ENCODE measurements around the gene COPS3. TPM values are rescaled to one million over a fixed set of nuclear protein-coding genes. Genes with fewer than 3 reads are reported as not detected.

The COPS3 gene
- total and polyA plus RNA-seq, 2 of the 4 experiments (the other 2 are of a cell fraction) = 71.4 to 144 TPM

DNA sequence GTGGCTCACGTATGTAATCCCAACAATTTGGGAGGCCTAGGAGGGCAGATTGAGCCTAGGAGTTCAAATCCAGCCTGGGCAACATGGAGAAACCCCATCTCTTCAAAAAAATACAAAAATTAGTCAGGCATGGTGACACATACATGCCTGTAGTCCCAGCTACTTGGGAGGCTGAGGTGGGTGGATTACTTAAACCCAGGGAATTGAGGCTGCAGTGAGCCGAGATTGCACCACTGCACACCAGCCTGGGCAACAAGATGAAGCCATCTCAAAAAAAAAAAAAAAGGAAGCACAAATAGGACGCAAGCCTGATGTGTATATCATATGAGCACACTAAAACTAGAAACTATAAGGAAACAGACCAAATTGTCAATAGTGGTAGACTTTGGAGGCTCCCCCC is 27.0 kb downstream of the COPS3 start:
- Histone ChIP-seq H3K23ac (ENCODE audit: low read depth, low read length) (no peak overlapping the region), H3K9ac (ENCODE audit: low read depth, low read length) (no peak overlapping the region), H2BK15ac (ENCODE audit: low read depth, low read length) (no peak overlapping the region), H3K9me1 (ENCODE audit: insufficient read depth, low read length) (peaks cover 3% of the 10 kb centered on the region; the same call in 1 of the 2 replicates), H3K9me3 (ENCODE audit: control insufficient read depth, insufficient read depth, low read length) (no peaks in the 10 kb centered on the region), H2BK5ac (ENCODE audit: low read depth, low read length, poor library complexity, severe bottlenecking) (no peak overlapping the region), H2BK120ac (ENCODE audit: low read depth, low read length) (no peak overlapping the region), H3K14ac (replicated peaks; ENCODE audit: low read depth, low read length) (no peak overlapping the region), H3K56ac (ENCODE audit: extremely low read depth, insufficient read depth, low read length) (no peak overlapping the region), H3K4me1 (ENCODE audit: control insufficient read depth, insufficient read depth, low read length) (no peaks in the 10 kb centered on the region), H3K4ac (ENCODE audit: low read depth, low read length) (no peak overlapping the region), H2AFZ (replicated peaks; ENCODE audit: low read length, poor library complexity) (no peak overlapping the region), H3K79me1 (ENCODE audit: low read depth in 1 of 2, low read length in 2 of 2) (peaks cover 3 to 9% of the 10 kb centered on the region in 2 experiments; a peak in 2 of 4 replicates), H4K5ac (ENCODE audit: low read depth, low read length) (no peak overlapping the region), H4K8ac (ENCODE audit: low read depth in 2 of 2, low read length in 2 of 2) (no peak overlapping the region), H2BK20ac (ENCODE audit: low read depth, low read length) (no peak overlapping the region), H2AK9ac (replicated peaks; ENCODE audit: low read depth, low read length, poor library complexity) (no peak overlapping the region), H3K4me3 (ENCODE audit: insufficient read depth, low read depth, low read length) (no peak overlapping the region), H3K27me3 (ENCODE audit: control insufficient read depth, insufficient read depth, low read length) (no peaks in the 10 kb centered on the region), H4K91ac (ENCODE audit: insufficient read depth, low read depth, low read length) (no peak overlapping the region), H3K27ac (ENCODE audit: insufficient read depth, low read length) (no peak overlapping the region), H3K18ac (ENCODE audit: low read depth, low read length) (no peak overlapping the region), H2AK5ac (ENCODE audit: low read depth, low read length) (no peak overlapping the region), H3K4me2 (ENCODE audit: low read depth, low read length) (no peak overlapping the region), H3K36me3 (ENCODE audit: control insufficient read depth, insufficient read depth, low read length) (peaks cover 41% of the 10 kb centered on the region), H4K20me1 (ENCODE audit: insufficient read depth, low read length) (no peaks in the 10 kb centered on the region)
- intact Hi-C loops (cut with micrococcal nuclease) = no loop called here
- ChIA-PET CTCF (no interaction called here), POLR2A (ENCODE audit: unreplicated experiment) (no interaction called here)
- dilution Hi-C loops (cut with HindIII; ENCODE audit: low sequenced_read_pairs, unreplicated experiment) = no loop called here
- ATAC-seq (ENCODE audit: low read depth) (peak; percentile 32; the same call in 1 of the 2 replicates), DNase-seq (peak; percentile 45)
- in situ Hi-C loops (cut with MboI; ENCODE audit: low sequenced_read_pairs) = no loop called here
- no TSS peak for BruUV-seq (replicated peaks)
- WGBS, 2 experiments (ENCODE audit: extremely low coverage in 2 of 2, insufficient read length in 1 of 2) = no CpG with 5 or more reads among the region's 3 CpGs
- no peak for TF ChIP-seq FOS (IDR thresholded peaks at IDR 0.05; ENCODE audit: low read depth, low read length)
- TF ChIP-seq CEBPB (IDR thresholded peaks at IDR 0.05; ENCODE audit: low read depth, low read length) = peak; percentile 49; the same call in 1 of the 2 replicates
- TF ChIP-seq RCOR1 (IDR thresholded peaks at IDR 0.05; ENCODE audit: insufficient replicate concordance, low read length) = no peak
- TF ChIP-seq RFX5 (IDR thresholded peaks at IDR 0.05; ENCODE audit: low read depth, low read length) = no peak
